D721Med (cell line): ENCODE data around the gene ALOX12B.

Source experiments
- DNase-seq: peaks from one replicate; pipeline ENCODE4 v3.0.0; 2011; ENCODE audit warnings: low spot score; ENCODE audit not compliant: insufficient read length
- FAIRE-seq: peaks from 2 replicates; lab custom pipeline; 2011; peaks lifted over from hg19 to GRCh38; lab: Jason Lieb, UNC
- TF ChIP-seq, protein P1 (sequence below): IDR thresholded peaks from 2 replicates; pipeline ENCODE4 v1.5.1; 2012; ENCODE audit warnings: mild to moderate bottlenecking, control low read depth; ENCODE audit not compliant: insufficient read depth; ENCODE audit errors: missing control alignments

The ALOX12B gene

DNA sequence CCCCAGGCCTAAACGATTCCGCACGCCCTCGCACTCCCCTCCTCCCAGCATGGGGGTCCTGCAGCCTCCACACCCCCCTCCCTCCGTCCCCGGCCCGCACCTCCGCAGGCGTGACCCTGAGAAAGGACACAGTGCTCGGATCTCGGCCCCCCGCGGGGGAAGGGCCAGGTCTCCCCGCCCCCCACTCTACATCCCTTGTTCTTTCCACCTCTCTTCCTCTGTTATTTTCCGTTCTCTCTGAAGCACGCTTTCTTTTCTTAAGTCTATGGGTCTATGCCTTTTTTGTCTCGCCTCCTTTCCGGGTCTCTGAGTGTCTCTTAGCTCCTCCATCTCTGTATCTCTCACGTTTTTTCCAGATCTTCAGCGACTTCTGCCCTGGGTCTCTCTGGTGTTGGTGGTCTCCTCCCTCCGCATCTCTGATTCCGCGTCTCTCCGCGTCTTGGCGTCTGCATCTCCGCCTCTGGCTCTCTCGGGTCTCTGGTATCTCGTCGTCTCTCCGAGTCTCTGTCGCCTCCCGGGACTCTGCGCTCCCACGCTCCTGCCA, 38.5 kb upstream of the ALOX12B start:
- DNase-seq, result no peak
- TF ChIP-seq, protein P1, sequence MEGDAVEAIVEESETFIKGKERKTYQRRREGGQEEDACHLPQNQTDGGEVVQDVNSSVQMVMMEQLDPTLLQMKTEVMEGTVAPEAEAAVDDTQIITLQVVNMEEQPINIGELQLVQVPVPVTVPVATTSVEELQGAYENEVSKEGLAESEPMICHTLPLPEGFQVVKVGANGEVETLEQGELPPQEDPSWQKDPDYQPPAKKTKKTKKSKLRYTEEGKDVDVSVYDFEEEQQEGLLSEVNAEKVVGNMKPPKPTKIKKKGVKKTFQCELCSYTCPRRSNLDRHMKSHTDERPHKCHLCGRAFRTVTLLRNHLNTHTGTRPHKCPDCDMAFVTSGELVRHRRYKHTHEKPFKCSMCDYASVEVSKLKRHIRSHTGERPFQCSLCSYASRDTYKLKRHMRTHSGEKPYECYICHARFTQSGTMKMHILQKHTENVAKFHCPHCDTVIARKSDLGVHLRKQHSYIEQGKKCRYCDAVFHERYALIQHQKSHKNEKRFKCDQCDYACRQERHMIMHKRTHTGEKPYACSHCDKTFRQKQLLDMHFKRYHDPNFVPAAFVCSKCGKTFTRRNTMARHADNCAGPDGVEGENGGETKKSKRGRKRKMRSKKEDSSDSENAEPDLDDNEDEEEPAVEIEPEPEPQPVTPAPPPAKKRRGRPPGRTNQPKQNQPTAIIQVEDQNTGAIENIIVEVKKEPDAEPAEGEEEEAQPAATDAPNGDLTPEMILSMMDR, result no peak
- FAIRE-seq, result no peak

DNA sequence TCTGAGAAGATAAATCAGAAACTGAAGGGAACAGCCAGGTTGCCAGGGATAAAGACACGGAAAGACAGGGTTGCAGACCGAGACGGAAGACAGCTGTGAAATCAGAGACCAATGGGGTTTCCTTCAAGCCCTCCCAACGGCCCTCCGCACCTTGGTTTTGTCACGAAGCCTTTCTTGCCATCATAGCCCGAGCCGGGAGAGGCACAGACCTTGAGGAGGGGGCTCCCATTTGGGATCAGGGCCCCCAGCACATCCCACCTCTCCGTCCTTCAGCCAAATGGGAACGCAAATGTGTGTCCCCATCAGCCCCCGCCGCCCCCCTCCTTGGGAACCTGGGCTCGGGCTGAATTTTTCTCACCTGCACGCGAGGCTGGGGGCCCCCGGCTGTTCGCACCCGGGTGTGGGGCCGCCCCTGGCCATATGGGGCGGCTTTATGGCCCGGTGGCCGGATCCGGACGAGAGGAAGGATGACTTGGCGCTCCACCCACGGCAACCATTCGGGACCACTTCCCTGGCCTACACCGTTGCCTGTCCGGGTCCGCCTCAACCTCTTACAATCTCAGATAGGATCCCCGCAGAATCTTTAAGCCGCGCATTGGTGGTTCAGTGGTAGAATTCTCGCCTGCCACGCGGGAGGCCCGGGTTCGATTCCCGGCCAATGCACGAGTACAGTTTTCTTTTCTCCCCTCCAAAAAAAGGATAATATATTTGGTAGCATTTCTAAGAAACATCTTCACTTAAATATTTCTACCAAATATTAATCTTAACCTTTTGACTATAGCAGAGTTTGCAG, 37.8 kb upstream of the ALOX12B start:
- FAIRE-seq (no peak), DNase-seq (peak; percentile 79)
- TF ChIP-seq, protein P1, result no peak

DNA sequence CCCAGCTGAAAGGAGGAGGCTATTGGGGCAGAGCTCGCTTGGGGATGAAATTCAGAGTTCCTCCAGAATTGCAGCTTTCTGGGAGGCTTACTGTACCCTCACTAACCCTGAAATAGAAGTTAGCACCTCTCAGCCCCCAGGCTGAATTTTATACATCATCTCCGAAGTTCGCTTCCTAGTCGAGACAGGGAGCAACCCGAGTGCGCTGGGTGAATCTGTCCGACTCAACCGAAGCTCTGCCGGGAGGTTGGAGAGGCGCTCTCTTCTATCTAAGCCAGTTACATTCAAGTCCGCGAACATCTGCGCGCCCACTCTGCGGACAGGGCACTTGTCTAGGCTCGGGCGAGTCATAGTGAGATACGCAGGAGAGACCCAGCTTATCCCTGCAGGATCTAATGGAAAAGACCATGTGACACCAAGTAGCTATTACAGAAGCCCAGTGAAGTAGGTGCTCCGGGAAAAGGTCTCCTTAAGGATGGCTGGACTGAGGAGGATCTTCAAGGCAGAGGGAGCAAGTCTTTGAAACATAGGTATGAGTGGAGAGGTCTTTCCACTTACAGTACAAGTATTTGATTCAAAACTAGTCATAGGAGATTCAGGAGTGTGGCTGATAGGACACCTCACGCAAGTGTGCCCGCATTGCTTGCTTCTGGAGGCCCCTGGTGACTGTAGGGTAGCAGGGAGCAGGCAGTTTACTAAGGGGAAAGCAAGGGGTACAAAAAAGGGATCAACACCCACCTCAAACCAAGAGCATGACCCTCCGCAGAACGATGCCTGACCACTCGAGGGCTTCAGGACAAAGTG, 37.0 kb upstream of the ALOX12B start:
- TF ChIP-seq, protein P1, result no peak
- DNase-seq (no peak), FAIRE-seq (no peak)

DNA sequence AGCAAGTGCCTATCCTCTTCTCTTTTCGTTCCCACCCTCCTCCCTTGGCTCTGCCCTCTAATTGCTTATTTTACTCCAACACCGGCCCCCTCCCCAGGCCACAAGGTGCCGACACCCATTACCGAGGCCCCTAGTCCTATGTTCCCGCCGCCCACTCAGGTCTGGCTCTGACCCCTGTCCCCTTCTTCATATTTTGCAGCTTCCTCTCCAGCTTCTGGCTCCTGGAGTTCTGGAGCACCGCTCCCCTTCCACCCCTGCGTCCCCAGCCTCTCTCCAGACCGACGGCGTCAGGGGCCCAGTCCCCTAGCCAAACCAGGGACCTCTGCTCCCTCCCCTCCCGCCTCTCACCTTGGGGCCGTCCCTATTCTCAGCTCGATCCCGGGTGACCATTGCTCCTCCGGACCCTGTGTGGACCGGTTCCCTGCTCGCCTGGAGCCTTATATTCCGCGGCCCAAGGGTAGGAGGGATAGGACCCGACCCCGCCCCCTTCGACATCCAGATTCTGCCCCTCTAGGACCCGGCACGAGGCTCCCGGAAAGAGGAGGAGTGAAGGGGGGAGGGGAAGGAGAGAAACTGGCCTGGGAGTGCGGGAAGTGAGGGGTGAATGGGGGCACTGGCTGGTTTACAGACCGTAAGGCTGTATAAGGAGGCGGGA, 36.3 kb upstream of the ALOX12B start, which contains the start of gene HES7:
Gene HES7, minus strand, starts transcription at position 412 of the 655 bp plus-strand sequence. Its CDS starts 22 bp downstream, at position 390.
- TF ChIP-seq, protein P1, result no peak
- FAIRE-seq, result no peak

DNA sequence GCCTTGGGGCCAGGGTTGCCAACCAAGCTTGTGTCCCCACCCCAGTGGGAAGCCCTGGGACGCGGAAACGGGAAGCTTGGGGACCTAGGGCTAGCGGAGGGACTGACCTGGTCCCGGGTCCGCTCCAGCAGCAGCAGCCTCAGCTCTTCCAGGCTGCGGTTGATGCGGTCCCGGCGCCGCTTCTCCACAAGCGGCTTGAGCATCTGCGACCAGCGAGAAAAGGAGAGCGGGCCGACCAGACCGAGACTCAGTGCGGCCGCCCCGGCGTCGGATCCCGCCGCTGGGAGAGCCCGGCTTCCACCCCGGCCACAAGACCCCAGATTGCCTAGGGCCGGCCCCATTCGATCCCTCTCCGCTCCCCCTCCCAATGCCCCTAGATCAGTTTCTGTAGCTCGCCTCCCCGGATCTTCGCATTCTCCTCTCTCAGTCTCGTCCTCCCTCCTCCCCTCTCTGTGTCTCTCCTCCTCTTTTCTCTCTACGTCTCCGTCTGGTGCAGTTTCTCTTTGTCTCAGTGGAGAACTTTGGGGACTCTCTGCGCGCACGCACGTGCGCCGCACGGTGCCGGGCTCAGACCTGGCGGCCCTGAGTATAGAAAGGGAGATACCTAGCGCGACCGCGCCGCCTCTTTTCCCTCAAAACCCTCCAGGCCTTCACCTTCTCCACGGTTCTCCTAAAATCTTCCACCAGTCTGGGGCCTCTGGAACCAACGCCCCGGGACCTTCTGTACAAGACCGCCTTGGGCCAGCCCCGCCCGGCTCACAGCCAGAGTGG, 35.6 kb upstream of the ALOX12B start:
- FAIRE-seq, result no peak
- TF ChIP-seq, protein P1, result no peak
- DNase-seq, result no peak

More for the DNA sequence above, 36.3 kb upstream of the ALOX12B start, which contains the start of gene HES7:
- no peak for DNase-seq

DNA sequence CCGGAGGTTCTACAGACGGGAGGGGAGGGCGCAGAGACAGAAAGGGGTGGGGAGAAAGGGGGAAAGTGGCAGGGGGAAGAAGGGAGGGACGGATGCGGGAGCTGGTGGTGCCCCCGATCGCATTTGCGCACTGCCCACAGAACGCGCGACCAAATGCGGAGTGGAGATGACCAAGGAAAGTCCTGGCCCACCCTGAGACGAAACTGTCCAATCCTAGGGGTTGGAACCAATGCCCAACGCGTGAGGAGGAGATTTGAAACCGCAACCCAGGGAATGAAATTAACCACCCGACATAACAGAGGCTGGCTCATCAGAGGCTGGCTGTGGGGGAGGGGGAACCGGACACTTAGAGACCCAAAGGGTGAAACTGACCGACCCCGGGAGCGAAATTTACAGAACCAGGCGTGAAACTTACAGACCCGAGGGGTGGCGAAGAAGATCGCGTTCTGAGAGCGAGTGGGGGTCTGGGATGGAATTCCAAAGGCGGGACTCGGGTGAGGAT, 35.0 kb upstream of the ALOX12B start:
- FAIRE-seq (no peak), DNase-seq (no peak)
- TF ChIP-seq, protein P1, result no peak
